Measurements from ENCODE around the gene TOM1L2. TPM values are rescaled to one million over a fixed set of nuclear protein-coding genes. Genes with fewer than 3 reads are reported as not detected.
A peak's percentile ranks its signal among the peaks of the same experiment; 100 is the strongest.

The TOM1L2 gene
- total RNA-seq, 6 experiments from 2014 or later, result 92.1 to 144 (median 101) TPM

DNA sequence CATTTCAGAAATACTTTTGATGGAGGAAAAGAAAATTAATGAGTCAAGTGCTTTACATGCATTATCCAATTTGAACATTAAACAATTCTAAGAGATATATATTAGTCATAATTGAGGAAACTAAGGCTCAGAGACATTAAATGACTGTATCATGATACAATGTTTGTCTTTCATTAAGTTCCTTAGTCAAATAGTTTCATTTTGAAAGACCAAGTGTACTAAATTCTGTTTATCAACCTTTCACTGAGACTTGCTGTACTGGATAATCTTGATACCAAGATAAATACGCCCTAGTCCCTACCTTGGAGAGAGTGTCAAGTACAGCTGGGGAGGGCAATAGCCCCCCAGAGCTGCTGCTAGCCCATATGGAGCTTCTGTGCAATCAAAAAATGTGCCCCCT, 24.2 kb downstream of the TOM1L2 start:
- Mint-ChIP-seq H3K36me3 (ENCODE audit: low read depth) (peaks cover 11% of the 10 kb centered on the region; the same call in 1 of the 2 replicates), H3K4me1 (ENCODE audit: low read depth) (peaks cover 92% of the 10 kb centered on the region), H3K27me3 (ENCODE audit: insufficient read depth) (no peaks in the 10 kb centered on the region; the same call in none of the 2 replicates), H3K9me3 (no peaks in the 10 kb centered on the region), H3K27ac (peak overlapping the region; percentile 92), H3K4me3 (peak overlapping the region; percentile 79)
- TF ChIP-seq, protein P1, sequence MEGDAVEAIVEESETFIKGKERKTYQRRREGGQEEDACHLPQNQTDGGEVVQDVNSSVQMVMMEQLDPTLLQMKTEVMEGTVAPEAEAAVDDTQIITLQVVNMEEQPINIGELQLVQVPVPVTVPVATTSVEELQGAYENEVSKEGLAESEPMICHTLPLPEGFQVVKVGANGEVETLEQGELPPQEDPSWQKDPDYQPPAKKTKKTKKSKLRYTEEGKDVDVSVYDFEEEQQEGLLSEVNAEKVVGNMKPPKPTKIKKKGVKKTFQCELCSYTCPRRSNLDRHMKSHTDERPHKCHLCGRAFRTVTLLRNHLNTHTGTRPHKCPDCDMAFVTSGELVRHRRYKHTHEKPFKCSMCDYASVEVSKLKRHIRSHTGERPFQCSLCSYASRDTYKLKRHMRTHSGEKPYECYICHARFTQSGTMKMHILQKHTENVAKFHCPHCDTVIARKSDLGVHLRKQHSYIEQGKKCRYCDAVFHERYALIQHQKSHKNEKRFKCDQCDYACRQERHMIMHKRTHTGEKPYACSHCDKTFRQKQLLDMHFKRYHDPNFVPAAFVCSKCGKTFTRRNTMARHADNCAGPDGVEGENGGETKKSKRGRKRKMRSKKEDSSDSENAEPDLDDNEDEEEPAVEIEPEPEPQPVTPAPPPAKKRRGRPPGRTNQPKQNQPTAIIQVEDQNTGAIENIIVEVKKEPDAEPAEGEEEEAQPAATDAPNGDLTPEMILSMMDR (IDR thresholded peaks at IDR 0.05), result no peak
- peak; percentile 25 for DNase-seq

DNA sequence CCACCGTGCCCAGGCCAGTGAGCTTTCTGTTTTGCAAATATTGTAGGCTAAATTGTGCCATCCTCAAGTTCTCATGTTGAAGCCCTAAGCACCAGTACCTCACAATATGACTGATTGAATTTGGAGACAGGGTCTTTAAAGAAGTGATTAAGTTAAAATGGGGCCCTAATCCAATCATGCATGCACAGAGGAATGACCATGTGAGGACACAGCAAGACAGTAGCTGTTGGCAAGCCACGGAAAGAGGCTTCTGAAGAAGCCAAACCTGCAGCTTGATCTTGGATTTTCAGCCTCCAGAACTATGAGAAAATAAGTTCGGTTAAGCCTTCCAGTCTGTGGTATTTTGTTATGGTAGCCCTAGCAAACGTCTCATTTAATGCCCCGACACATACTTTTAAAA, 24.9 kb downstream of the TOM1L2 start:
- Mint-ChIP-seq H3K27ac (peak overlapping the region; percentile 92), H3K27me3 (ENCODE audit: insufficient read depth) (no peaks in the 10 kb centered on the region; the same call in none of the 2 replicates), H3K36me3 (ENCODE audit: low read depth) (peaks cover 11% of the 10 kb centered on the region; the same call in 1 of the 2 replicates), H3K4me1 (ENCODE audit: low read depth) (peaks cover 98% of the 10 kb centered on the region), H3K4me3 (no peak overlapping the region; the same call in 1 of the 2 replicates), H3K9me3 (no peaks in the 10 kb centered on the region)
- TF ChIP-seq, protein P1 (IDR thresholded peaks at IDR 0.05), result no peak
- DNase-seq, result no peak

DNA sequence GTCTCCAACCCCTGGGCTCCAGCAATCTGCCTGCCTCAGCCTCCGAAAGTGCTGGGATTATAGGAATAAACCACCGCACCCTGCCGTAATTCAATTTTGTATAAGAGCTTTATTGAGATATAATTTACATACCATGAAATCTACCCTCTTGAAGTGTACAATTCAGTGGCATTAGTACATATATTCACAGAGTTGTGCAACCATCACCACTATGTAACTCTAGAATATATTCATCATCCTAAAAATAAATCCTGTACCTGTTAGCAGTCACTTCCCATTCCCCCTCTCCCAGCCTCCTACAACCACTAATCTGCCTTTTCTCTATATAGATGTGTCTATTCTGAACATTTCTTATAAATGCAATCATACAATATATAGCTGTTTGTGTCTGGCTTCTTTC, 26.1 kb downstream of the TOM1L2 start:
- H3K4me3 Mint-ChIP-seq, result no peak overlapping the region
- no peaks in the 10 kb centered on the region; the same call in none of the 2 replicates for H3K27me3 Mint-ChIP-seq (ENCODE audit: insufficient read depth)
- H3K4me1 Mint-ChIP-seq (ENCODE audit: low read depth), result peaks cover 98% of the 10 kb centered on the region
- peaks cover 11% of the 10 kb centered on the region; the same call in 1 of the 2 replicates for H3K36me3 Mint-ChIP-seq (ENCODE audit: low read depth)
- DNase-seq, result no peak
- H3K9me3 Mint-ChIP-seq, result no peaks in the 10 kb centered on the region
- TF ChIP-seq, protein P1 (IDR thresholded peaks at IDR 0.05), result no peak
- H3K27ac Mint-ChIP-seq, result 0 out of 2 replicates have a peak overlapping the region, but pooled peaks have one; percentile 17

DNA sequence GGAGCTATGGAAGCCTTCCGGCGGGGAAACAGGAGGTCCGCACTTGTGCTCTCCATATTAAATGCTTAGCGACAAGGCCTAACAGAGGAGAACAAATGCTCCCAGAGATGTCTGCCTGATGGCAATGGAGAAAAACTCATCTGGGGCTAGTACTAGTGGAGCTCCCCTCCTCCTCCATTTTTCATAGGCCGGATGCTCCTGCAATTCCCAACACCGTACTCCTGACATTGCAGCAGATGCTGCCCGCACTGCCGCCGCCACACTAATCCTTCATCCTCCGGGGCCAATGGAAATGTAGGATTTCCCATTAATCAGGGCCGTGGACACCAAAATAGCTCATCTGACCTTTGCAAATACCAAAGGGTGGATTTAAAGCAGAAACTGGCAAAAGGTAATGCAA, 27.5 kb downstream of the TOM1L2 start:
- Mint-ChIP-seq H3K9me3 (no peaks in the 10 kb centered on the region), H3K27me3 (ENCODE audit: insufficient read depth) (no peaks in the 10 kb centered on the region; the same call in none of the 2 replicates), H3K36me3 (ENCODE audit: low read depth) (peaks cover 11% of the 10 kb centered on the region; the same call in 1 of the 2 replicates), H3K4me3 (no peak overlapping the region), H3K4me1 (ENCODE audit: low read depth) (peaks cover 100% of the 10 kb centered on the region), H3K27ac (0 out of 2 replicates have a peak overlapping the region, but pooled peaks have one; percentile 28)
- TF ChIP-seq, protein P1 (IDR thresholded peaks at IDR 0.05), result no peak
- DNase-seq, result no peak

DNA sequence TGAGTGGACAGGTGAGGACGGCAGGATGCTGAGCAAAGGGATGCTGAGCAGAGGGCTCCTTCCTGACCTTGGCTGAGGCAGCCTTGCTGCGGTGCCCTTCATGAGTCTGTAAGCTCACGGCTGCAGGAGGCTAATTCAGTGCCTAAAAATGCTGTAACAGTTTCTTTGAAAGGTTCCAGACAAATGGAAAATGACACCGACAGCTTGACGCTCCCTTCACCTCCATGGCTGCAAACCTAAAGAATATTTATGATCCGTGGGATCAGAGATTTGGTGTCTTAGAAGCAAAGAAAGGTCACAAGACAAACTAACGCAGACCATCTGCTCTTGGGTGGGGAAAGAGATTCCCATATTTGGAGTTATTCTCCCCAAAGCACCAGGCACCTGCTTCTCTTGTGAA, 28.0 kb downstream of the TOM1L2 start:
- Mint-ChIP-seq H3K4me1 (ENCODE audit: low read depth) (peaks cover 100% of the 10 kb centered on the region), H3K27ac (peak overlapping the region; percentile 70), H3K4me3 (peak overlapping the region; percentile 66; the same call in 1 of the 2 replicates), H3K9me3 (no peaks in the 10 kb centered on the region), H3K36me3 (ENCODE audit: low read depth) (peaks cover 7% of the 10 kb centered on the region; the same call in 1 of the 2 replicates), H3K27me3 (ENCODE audit: insufficient read depth) (no peaks in the 10 kb centered on the region; the same call in none of the 2 replicates)
- TF ChIP-seq, protein P1 (IDR thresholded peaks at IDR 0.05), result no peak
- no peak for DNase-seq
